Ishikawa (cell line): ENCODE data around the gene CDK16.

Experiments used
- CREB1 ChIP-seq: IDR thresholded peaks from 2 replicates; pipeline ENCODE4 v1.6.1; 2012; ENCODE audit warnings: low read depth
- EP300 ChIP-seq: IDR thresholded peaks from 2 replicates; pipeline ENCODE4 v1.6.1; 2012; ENCODE audit warnings: borderline replicate concordance
- FOXM1 ChIP-seq: IDR thresholded peaks from 2 replicates; pipeline ENCODE4 v1.6.1; 2012; ENCODE audit warnings: low read depth, borderline replicate concordance
- TEAD4 ChIP-seq: IDR thresholded peaks from 2 replicates; pipeline ENCODE4 v1.6.1; 2012

DNA sequence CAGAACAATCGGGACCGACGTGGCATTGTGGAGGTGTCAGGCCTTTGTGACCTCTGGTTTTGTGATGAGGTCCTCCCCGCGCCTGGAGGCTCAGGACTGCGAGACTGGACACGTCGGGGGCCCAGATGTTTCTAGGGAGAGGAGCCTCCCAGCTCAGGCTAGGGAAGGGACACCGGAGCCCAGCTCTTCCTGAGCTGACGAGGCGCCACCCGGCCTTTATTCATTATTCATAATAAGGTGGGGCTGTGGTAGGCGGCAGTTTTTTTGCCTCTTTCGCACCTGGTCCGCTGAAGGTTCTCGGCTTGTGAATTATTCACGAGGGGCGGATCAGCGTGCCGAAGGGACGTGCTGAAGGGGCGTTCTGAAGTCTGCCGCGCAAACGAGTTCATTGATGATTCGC is 27.1 kb upstream of the CDK16 start:
- TF ChIP-seq EP300, result no peak
- TF ChIP-seq TEAD4, result no peak
- TF ChIP-seq CREB1, result no peak
- no peak for TF ChIP-seq FOXM1
